Measurements from ENCODE around the gene ADO.
A peak's percentile ranks its signal among the peaks of the same experiment; 100 is the strongest.

The ADO gene

DNA sequence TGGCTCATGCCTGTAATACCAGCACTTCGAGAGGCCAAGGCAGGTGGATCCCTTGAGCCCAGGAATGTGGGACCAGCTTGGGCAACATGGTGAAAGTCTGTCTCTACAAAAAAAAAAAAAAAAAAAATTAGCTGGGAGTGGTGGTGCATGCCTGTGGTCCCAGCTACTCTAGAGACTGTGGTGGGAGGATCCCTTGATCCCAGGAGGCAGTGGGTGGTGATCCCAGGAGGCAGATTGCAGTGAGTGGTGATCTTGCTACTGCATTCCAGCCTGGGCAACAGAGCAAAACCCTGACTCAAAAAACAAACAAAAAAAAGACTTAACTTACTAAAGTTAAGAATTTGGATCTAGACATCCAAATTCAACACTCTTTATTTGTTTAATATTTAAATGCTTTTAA, 10.2 kb upstream of the ADO start:
- DNase-seq (ENCODE audit: low spot score): peak; percentile 79

- no peak for DNase-seq (ENCODE audit: low spot score)
Observed at GRCh38 chr10:62795100-62795499, 9.4 kb upstream of the ADO start.

- no peak for DNase-seq (ENCODE audit: low spot score)
Observed at GRCh38 chr10:62795762-62796161, 8.8 kb upstream of the ADO start.

- DNase-seq (ENCODE audit: low spot score): no peak
Observed at GRCh38 chr10:62796896-62797295, 7.6 kb upstream of the ADO start.

GRCh38 chr10:62801871-62802270, 2.6 kb upstream of the ADO start:
- no peak for DNase-seq (ENCODE audit: low spot score)

DNA sequence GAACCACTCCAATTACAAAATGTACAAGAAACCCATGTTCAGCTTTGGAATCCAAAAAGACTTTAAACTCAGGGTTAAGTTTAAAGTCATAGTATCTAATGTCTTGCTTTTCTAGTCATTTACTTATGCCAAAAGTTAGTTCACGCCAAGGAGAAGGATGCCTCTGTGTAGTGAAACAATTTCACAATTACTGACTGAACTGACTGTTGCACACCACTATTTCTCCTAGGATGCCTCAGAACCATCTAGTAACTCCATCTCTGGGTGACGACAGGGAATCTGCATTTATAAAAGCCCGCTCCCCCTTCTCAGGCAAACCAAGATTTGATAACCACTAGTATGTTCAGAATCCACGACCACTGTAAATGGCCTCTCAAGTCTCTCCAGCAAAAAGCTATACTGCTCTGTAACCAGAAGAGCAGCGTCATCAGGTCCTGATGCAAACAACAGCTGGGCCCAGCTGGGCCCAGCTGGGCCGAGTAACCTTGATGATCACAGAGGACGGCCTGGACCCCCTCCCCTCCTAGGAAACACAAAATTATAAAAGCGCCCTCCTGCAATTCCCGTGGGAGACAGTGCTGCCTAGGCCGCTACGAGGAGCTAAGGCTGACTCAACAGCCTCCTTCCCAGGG, 680 bp upstream of the ADO start:
- no peak for DNase-seq (ENCODE audit: low spot score)

DNA sequence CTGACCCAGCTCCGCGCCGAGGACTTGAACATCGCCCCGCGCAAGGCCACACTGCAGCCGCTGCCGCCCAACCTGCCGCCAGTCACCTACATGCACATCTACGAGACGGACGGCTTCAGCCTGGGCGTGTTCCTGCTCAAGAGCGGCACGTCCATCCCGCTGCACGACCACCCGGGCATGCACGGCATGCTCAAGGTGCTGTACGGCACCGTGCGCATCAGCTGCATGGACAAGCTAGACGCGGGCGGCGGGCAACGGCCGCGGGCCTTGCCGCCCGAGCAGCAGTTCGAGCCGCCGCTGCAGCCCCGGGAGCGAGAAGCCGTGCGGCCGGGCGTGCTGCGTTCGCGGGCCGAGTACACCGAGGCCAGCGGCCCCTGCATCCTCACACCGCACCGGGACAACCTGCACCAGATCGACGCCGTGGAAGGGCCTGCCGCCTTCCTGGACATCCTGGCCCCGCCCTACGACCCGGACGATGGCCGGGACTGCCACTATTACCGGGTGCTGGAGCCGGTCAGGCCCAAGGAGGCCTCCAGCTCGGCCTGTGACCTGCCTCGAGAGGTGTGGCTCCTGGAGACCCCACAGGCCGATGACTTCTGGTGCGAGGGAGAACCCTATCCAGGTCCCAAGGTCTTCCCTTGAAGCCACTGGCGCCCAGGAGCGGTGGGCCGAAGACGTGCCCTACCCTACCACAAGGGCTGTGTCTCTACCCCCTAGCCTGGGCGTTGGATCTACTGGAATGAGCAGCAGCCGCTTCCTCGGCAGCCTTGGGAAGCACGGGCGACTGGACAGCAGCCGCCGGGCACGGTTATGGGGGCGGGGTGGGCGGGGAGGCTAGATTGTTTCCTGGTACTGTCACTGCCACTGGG, 945 bp downstream of the ADO start:
- DNase-seq (ENCODE audit: low spot score): peak; percentile 76

DNA sequence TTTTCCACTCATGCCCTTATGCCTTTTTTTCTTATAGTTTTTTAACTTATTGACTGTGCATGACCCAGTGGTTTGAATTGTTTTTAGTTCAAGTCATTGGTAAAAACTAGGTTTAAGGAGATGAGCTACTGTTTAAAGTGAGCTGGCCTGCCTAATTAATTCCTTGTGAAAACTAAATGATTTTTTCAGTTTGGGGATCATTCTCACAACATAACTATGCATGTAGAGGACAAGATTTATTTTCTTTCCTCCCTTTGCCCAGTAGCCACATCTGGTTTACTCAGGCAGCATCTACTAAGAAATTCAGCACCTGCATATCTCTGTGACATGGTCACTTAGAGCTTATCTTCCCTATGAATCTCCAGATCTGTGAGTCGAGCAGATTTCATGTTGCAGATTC, 1.7 kb downstream of the ADO start:
- peak; percentile 11 for DNase-seq (ENCODE audit: low spot score)

DNA sequence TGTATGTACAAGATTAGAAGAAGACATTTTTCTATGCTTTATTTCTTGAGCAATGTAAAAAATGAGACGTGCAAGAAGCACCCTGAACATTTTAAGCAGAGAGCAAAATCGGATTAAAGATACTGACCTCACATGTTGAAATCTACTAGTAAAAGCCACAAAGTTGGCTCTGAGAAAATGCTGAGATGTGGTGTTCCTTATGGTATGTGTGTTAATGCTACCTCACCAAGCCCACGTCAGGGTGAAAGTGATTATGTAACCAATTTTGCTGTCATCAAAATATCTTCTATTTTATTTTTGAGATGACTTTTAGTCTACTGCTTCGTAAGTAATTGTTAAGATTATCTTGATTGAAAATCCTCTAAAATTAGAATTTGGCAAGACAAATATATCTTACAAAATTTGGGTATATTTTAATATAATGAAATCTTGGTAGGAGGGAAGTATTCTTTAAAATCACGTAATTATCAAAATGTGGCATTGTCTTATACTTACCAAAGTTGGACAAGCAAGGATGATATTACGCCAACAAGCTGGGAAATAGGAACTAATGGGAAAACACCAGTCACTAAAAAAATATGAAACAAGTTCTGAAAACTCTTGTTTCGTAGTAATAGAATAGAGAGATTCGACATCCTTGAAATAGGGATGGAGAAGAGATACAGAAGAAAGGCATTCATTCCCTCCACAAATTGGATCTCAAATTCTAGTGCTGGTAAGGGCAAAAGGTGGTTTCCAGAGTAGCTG, 5.8 kb downstream of the ADO start:
- DNase-seq (ENCODE audit: low spot score): no peak

- DNase-seq (ENCODE audit: low spot score): no peak
Observed at GRCh38 chr10:62811159-62811875, 6.8 kb downstream of the ADO start.

- DNase-seq (ENCODE audit: low spot score): no peak
Observed at GRCh38 chr10:62812672-62813439, 8.3 kb downstream of the ADO start.

DNA sequence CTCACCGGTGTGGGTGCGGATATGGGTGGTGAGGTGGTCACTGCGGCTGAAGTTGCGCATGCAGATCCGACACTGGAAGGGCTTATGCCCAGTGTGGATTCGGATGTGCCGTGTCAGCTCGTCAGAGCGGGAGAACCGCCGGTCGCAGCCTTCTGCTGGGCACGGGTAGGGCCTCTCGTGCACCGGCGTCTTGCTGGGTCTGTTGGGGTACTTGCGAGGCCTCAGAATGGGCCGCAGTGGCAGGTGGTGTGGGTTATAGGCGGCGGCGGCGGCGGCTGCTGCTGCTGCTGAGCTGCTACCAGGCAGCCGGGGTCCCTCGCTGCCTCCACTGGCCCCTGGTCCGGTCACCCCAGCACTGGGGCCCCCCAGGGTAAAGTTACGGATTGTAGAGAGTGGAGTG, 8.9 kb downstream of the ADO start:
- no peak for DNase-seq (ENCODE audit: low spot score)

- no peak for DNase-seq (ENCODE audit: low spot score)
Observed at GRCh38 chr10:62813981-62814380, 9.5 kb downstream of the ADO start.

DNA sequence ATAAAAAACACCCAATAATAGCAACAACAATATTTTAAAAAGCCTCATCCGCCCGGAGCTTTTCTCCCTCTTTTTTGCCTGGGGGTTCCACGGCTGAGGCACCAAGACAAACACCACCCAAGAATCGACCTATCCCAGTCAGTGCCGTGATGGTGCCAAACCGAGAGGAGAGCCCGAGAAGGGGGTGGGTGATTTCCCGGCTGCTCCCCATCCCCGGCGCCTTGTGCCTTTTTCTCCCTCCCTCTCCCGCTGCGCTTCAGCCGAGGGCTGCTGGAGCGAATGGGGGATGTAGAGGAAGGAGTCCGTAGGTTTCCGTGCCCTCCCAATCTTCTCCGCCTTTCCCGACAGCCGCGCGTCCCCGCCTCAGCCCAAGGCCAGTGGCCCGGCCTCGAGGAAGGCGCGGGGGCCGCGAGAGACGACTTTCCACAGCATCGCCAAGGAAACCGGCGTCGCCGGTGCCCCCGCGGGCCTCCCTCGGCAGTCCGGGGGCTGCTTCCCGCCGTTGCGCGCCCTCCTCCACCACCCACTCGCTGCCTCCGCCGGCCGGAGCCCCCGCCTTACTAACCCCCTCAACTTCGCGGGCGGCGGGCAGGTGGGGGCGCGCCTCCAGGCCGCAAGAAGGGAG, 10.3 kb downstream of the ADO start:
- no peak for DNase-seq (ENCODE audit: low spot score)

DNA sequence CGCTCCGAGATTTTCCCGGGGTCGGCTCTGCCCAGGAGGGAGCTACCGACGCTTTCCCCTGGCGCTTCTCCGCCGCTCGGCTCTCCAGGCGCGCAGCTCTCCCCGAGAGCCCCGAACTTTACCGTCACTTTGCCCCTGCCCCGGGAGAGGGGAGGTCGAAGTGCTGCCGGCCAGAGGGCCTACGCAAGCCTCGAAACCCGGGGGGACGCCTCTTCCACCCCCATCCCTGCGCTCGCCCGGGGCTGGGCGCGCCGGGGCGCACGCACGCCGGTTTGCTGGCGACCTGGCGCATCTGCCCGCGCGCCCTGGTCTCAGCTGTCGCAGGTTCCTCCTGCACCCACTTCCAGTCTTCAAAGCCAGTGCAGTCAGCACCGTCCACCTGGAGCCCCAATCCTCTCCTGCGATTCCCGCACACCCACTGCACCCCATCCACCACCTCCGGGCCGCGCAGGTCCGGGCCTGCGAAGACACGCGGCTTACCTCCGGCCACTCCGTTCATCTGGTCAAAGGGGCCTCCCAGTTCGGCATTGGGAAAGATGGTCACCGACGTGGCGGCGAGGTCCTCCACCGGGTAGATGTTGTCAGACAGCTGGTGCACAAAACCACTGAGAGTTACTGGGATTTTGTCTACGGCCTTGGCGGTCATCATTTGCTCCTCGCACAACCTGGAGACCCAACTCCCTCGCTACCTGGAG, 11.0 kb downstream of the ADO start:
- DNase-seq (ENCODE audit: low spot score): peak; percentile 25

GRCh38 chr10:62816076-62816330, 11.5 kb downstream of the ADO start:
- no peak for DNase-seq (ENCODE audit: low spot score)

DNA sequence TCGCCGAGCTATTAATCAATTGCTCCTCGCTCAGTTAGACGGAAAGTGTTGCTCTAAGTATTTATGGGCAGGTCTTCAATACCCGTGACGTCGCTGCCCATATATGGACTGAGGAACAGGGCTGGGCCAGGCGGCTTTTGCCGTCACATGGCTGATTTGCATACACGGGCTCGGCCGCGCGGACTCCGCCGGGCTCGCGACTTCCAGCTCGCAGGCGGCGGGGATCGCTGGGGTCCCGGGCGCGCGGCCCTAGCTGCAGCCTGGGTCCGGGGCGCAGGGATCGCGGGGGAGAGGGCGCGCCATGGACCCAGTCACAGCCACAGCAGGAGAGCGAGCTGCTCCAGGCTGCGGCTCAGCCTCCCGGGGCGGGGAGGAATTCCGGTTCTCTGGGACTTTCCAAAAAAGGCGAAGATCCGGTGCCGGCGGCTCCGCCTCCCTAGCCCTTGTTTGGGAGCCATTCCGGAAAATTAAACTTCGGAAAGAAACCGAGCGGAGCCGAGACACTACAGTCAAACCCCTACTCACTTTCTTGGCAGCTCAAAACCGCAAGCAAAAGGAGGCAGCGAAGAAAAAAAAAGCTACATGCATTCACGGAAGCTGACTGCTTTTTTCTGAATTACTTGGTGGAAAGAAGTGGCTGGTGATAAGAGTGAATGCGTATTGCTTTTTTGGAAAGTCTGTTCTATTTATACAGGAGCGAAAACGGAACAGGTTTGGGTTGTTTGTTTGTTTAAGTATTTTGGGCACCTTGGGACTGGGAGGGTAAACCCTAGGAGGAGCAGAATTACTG, 12.0 kb downstream of the ADO start, which contains the start of gene EGR2:
Gene EGR2, minus strand, starts transcription at position 36 of the 790 bp plus-strand sequence. CDS start 337 bp downstream, outside the sequence.
- peak; percentile 96 for DNase-seq (ENCODE audit: low spot score)

DNA sequence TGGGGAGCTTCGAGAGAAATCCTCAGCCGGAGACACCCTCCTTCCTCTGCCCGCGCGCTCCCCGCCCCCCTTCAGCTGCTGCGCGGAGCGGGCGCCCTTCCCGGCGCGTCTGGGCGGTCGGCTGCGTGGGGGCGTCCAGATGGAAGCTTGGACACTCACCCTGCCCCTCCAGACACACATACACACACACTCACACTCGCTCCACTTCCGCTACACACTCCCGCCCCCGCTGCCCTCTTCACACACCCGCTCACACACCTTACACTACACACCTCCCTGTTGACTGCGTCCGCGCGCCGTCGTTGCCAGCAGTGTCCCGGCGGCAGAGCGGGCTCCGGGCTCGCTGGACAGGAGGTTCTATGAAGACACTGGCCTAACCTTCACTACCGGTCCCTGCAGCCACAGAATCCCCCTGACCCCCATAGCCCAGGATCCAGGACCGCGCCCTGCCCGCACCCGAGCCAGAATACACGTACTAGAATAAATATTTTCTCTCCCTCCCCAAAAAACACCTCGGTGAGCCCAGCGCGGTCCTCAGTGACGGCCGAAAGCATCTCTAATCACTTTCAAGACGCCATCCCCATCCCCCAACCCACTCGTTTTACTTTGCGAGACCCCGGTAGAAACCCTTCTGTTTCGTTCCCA, 12.7 kb downstream of the ADO start:
- DNase-seq (ENCODE audit: low spot score): no peak

- peak; percentile 82 for DNase-seq (ENCODE audit: low spot score)
Observed at GRCh38 chr10:62817766-62818425, 13.4 kb downstream of the ADO start.

All from kidney tubule cell (primary cell).